Mesodermal cell (in vitro differentiated cells): ENCODE results near the gene PAPOLB. TPM values are rescaled to one million over a fixed set of nuclear protein-coding genes. Genes with fewer than 3 reads are reported as not detected.
"Not testable (repeated sequence)": the region's sequence is repeated elsewhere in the genome, so short reads cannot be mapped to it uniquely, and the experiment has no call there.

Source experiments
- H3K27ac ChIP-seq: 2 replicates; pipeline ENCODE4 v1.7.0; 2013; ENCODE audit warnings: mild to moderate bottlenecking, low read depth, low read length, moderate library complexity; ENCODE audit not compliant: severe bottlenecking
- H3K36me3 ChIP-seq: 2 replicates; pipeline ENCODE4 v1.7.1; 2013; ENCODE audit warnings: mild to moderate bottlenecking, low read length, moderate library complexity; ENCODE audit not compliant: control insufficient read depth, insufficient read depth
- H3K4me1 ChIP-seq: one replicate; pipeline ENCODE4 v1.7.1; 2013; ENCODE audit warnings: mild to moderate bottlenecking, low read length; ENCODE audit not compliant: insufficient read depth, control insufficient read depth, poor library complexity, severe bottlenecking
- H3K4me3 ChIP-seq: 2 replicates; pipeline ENCODE4 v1.7.0; 2013; ENCODE audit warnings: low read length, control low read depth, mild to moderate bottlenecking; ENCODE audit not compliant: insufficient read depth, poor library complexity, severe bottlenecking; ENCODE audit errors: extremely low read depth
- H3K9me3 ChIP-seq: 2 replicates; pipeline ENCODE4 v1.7.1; 2013; ENCODE audit warnings: mild to moderate bottlenecking, low read length, moderate library complexity; ENCODE audit not compliant: control insufficient read depth
- WGBS, 2 experiments: methylation state at CpG; one replicate each; pipeline ENCODE4 v1.1.5; 2013; ENCODE audit warnings: missing lambda C conversion rate in 2 of 2; ENCODE audit not compliant: insufficient coverage in 2 of 2; 5-methylcytosine and 5-hydroxymethylcytosine counted together
- polyA plus RNA-seq, 2 experiments: library from polyadenylated mRNA; stranded (reverse); fragments of 50-300 nt; gene quantifications; one replicate each; pipeline ENCODE4 v1.2.3, GENCODE V29; 2013

Gene PAPOLB
- not detected for polyA plus RNA-seq (2013, experiment 1 of 2)
- 0.10 TPM for polyA plus RNA-seq (2013, experiment 2 of 2)

DNA sequence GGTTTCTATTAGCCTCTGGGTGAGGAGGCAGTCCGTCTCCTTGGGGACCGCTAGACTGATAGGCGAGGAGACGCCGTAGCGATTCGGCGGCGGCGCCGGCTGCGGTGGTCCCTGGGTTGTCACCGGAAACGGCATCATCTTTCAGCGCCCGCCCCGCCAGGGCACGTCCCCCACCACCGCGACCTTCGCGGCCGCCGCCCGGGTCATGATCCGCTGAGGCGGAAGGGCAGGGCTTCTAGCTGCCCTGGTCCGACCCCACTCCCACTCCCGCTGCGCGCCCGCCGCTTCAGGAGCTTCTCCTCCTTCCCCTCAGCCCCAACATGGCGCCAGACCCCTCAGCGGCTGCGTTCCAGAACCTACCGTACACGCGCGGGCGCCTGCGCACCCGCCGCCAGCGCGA lies at the start of gene PAPOLB:
Gene PAPOLB, minus strand, starts transcription at position 358 of the 400 bp plus-strand sequence. Its CDS starts 220 bp downstream, at position 138.
- Histone ChIP-seq H3K9me3 (peaks cover 10% of the 10 kb centered on the region), H3K4me1 (no peaks in the 10 kb centered on the region), H3K36me3 (no peaks in the 10 kb centered on the region), H3K27ac (no peak within 1 kb of the TSS), H3K4me3 (peak within 1 kb of the TSS; percentile 32)
- 37 to 38% methylated on average over 41 to 46 of the region's 46 CpGs for WGBS, 2 experiments

DNA sequence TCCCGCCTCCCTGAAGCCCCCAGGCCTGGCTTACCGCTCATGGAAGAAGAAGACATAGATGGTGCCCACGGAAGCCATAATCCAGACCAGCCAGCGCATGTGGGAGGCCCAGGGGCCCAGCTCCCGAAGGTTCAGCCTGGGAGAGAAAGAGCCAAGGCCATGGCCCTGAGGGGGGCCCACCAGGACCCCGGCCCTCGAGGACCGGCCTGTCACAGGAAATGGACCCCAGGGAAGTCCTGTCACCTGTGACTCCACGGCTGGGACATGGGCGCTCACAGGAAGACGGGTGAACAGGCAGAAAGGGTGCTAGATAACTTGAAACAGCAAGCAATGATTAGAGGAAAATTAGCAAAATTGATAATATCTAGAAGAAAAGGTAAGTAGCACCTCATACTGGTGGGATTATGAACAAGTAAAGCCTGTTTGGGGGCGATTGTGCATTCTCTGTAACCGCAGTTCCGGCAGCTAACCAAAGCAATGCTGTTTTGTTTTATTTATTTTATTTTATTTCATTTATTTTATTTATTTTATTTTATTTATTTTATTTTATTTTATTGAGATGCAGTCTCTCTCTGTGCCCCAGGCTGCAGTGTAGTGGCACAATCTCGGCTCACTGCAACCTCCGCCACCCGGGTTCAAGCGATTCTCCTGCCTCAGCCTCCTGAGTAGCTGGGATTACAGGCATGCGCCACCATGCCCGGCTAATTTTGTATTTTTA lies 49.4 kb upstream of the PAPOLB start:
- WGBS, 2 experiments, result 89 to 93% methylated on average over 12 to 15 of the region's 20 CpGs
- Histone ChIP-seq H3K27ac (no peak overlapping the region), H3K36me3 (no peaks in the 10 kb centered on the region), H3K4me1 (no peaks in the 10 kb centered on the region), H3K4me3 (no peak overlapping the region), H3K9me3 (no peaks in the 10 kb centered on the region)

DNA sequence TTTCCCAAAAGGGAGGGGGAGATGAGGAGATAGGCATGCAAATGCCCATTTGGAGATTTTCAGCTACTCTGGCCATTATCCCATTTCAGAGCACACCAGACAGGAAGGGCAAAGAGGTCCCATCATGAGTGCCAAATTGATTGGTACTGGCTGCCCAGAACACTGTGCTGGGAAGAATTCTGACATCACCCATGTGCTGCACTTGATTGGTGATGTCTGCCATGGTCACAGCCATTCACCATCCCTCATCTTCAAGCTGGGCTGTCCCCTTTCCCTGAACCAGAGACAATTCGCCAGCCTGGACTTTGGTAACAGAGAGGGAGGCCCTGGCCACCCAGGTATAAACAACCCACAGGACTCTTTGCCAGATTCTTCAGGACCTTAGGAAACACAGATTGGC lies 44.9 kb upstream of the PAPOLB start:
- Histone ChIP-seq H3K4me1 (no peaks in the 10 kb centered on the region), H3K36me3 (no peaks in the 10 kb centered on the region), H3K9me3 (no peaks in the 10 kb centered on the region), H3K4me3 (no peak overlapping the region), H3K27ac (no peak overlapping the region)
- WGBS, 2 experiments, result 88 to 90% methylated on average over 1 of the region's 1 CpG

DNA sequence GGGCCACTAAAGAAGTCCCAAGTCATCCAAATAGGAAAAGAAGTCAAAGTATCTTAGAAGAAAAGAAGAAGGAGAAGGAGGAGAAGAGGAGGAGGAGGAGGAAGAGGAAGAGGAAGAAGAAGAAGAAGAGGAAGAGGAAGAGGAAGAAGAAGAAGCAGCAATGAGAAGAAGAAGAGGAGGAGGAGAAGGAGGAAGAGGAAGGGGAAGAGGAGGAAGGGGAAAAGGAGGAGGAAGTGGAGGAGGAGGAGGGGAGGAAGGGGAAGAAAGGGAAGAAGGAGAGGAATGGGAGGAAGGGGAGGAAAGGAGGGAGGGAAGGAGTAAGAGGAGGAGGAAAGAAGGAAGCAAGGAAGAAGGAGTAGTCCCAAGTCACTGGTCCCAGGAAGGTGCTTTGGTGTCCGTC lies 43.3 kb upstream of the PAPOLB start:
- 83% methylated on average over 1 of the region's 1 CpG; no CpG with 5 or more reads in 1 of the 2 experiments for WGBS, 2 experiments
- Histone ChIP-seq H3K36me3 (no peaks in the 10 kb centered on the region), H3K27ac (no peak overlapping the region), H3K4me3 (no peak overlapping the region), H3K4me1 (no peaks in the 10 kb centered on the region), H3K9me3 (no peaks in the 10 kb centered on the region)

DNA sequence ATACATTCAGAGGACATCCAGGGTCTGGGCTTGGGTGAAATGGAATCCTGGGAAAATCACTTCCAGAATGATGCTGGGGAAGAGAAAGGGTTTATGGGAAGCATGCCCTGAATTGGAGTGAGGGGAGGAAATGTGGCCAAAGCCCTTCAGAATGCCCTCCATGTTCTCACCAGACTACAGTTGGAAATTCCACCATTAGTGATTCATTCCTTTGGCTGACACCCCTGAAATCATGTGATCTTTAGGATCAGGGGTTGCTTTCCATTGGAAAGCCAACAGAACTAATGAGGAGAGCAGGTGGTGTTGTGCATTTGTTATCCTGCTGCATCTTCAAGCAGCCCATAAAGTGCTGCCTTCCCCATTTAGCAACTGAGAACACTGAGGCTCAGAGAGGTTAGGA lies 42.5 kb upstream of the PAPOLB start:
- no peak overlapping the region for H3K27ac ChIP-seq
- no peaks in the 10 kb centered on the region for H3K4me1 ChIP-seq
- no peaks in the 10 kb centered on the region for H3K36me3 ChIP-seq
- no peak overlapping the region for H3K4me3 ChIP-seq
- no peaks in the 10 kb centered on the region for H3K9me3 ChIP-seq

DNA sequence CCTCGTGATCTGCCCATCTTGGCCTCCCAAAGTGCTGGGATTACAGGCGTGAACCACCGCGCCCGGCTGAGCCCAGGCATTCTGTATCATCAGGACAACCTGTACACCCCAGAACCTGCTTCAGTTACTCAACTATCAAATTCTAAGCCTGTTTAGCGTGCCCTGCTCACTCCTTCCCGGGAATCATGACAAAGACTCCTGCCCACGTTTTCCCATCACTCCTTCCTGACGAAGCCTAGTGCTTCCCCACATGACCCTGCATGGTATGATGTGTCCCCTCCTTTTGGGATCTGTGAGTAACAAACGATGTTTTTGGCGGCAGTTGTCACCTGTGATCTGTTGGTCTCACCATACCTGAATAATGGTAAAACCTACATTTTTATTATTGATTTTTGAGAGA lies 33.9 kb upstream of the PAPOLB start:
- WGBS, 2 experiments, result 79 to 99% methylated on average over 7 to 10 of the region's 11 CpGs
- H3K36me3 ChIP-seq, result no peaks in the 10 kb centered on the region
- no peak overlapping the region for H3K4me3 ChIP-seq
- H3K9me3 ChIP-seq, result no peaks in the 10 kb centered on the region
- no peak overlapping the region for H3K27ac ChIP-seq
- no peaks in the 10 kb centered on the region for H3K4me1 ChIP-seq

DNA sequence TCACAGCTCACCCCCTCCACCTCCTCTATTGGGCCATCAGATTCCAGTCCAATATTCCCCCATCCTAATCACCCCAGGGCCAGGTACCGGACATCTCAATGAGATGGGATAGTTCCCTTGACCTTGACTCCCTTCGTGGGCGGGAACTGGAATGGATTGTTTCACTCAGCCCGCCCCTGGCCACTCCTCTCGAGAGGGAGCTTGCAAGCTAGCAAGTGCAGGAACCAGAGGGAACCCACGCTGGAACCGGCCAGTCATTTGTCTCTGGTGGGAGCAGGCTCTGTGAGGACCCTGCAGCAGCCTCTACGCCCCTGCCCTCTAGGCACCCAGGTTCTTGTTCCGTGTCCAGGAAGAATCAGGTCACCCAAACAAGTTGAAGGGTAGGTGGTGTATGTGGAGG lies 32.7 kb upstream of the PAPOLB start:
- Histone ChIP-seq H3K36me3 (no peaks in the 10 kb centered on the region), H3K27ac (no peak overlapping the region), H3K4me1 (no peaks in the 10 kb centered on the region), H3K4me3 (no peak overlapping the region), H3K9me3 (no peaks in the 10 kb centered on the region)
- 94 to 97% methylated on average over 8 of the region's 9 CpGs for WGBS, 2 experiments

DNA sequence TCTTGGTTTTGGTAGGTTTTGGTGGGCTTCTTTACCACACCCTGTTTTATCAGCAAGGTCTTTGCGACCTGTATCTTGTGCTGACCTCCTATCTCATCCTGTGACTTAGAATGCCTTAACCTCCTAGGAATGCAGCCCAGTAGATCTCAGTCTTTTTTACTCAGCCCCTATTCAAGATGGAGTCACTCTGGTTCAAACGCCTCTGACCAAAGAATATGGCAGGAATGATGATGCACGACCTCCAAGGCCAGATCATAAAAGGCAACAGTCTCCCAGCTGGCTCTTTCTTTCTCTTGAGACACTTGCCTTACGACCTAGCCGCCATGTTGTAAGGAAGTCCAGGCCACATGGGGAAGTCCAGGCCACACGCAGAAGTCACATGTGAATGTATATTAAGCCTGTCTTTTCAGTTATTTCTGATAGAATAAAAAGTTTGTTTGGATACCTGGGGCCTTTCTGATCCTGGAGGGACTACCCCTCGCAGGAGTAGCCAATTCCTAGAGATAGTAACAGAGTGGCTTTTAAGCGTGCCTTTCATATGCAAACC lies 32.2 kb upstream of the PAPOLB start:
- 78 to 93% methylated on average over 7 to 8 of the region's 8 CpGs for WGBS, 2 experiments
- no peak overlapping the region for H3K27ac ChIP-seq
- H3K4me3 ChIP-seq, result no peak overlapping the region
- H3K36me3 ChIP-seq, result no peaks in the 10 kb centered on the region
- H3K4me1 ChIP-seq, result no peaks in the 10 kb centered on the region
- H3K9me3 ChIP-seq, result no peaks in the 10 kb centered on the region

DNA sequence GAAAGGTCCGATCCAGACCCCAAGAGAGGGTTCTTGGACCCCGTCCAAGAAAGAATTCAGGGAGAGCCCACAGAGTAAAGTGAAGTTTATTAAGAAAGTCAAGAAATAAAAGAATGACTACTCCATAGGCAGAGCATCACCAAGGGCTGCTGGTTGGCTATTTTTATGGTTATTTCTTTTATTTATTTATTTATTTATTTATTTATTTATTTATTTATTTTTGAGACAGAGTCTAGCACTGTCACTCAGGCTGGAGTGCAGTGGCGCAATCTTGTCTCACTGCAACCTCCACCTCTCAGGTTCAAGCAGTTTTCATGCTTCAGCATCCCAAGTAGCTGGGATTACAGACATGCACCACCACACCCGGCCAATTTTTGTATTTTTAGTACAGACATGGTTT lies 31.4 kb upstream of the PAPOLB start:
- H3K4me3 ChIP-seq, H3K27ac ChIP-seq, H3K36me3 ChIP-seq, H3K4me1 ChIP-seq, H3K9me3 ChIP-seq: not testable (repeated sequence)
- 86 to 93% methylated on average over 4 of the region's 4 CpGs for WGBS, 2 experiments

DNA sequence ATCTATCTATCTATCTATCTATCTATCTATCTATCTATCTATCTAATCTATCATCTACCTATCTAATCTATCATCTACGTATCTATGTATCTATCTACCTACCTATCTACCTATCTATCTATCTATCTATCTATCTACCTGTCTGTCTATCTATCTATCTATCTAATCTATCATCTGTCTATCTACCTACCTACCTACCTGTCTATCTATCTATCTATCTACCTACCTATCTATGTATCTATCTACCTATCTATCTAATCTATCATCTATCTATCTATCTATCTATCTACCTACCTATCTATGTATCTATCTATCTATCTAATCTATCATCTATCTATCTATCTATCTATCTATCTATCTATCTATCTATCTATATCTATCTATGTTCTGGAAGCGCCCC lies 29.7 kb upstream of the PAPOLB start:
- not testable (repeated sequence) for H3K9me3 ChIP-seq
- WGBS, 2 experiments, result 84 to 88% methylated on average over 2 of the region's 2 CpGs

DNA sequence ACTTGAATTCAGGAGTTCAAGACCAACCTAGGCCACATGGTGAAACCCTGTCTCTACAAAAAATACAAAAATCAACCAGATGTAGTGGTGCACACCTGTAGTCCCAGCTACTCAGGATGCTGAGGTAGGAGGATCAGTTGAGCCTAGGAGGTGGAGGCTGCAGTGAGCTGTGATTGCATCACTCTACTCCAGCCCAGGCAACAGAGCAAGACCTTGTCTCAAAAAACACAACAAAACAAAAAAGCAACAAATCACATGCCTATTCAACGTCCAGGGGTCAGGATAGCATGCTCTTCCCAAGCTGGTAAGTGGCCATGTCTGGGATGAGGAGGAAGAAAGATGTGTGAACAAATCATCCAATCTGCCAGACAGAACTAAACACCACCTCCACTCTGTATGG lies 27.9 kb upstream of the PAPOLB start:
- Histone ChIP-seq H3K4me3 (no peak overlapping the region), H3K9me3 (no peaks in the 10 kb centered on the region), H3K36me3 (no peaks in the 10 kb centered on the region), H3K27ac (no peak overlapping the region), H3K4me1 (no peaks in the 10 kb centered on the region)
- 60% methylated on average over 1 of the region's 1 CpG; no CpG with 5 or more reads in 1 of the 2 experiments for WGBS, 2 experiments

More for the DNA sequence above, 29.7 kb upstream of the PAPOLB start:
- not testable (repeated sequence) for H3K36me3 ChIP-seq, H3K4me1 ChIP-seq, H3K4me3 ChIP-seq, H3K27ac ChIP-seq
